Measurements from ENCODE around the gene RAB3B.

GRCh38 chr1:51878308-51878615 lies 112.2 kb downstream of the RAB3B start:
- TF ChIP-seq POLR2A (IDR thresholded peaks at IDR 0.05; ENCODE audit: low read length) (no peak), GATA1 (IDR thresholded peaks at IDR 0.05; ENCODE audit: low read depth, low read length) (no peak)

All from erythroblast (primary cell).